Activated T-helper 1 cell treated with Interleukin-2 at 50 U/mL for 16 hours (primary cell): Measurements from ENCODE around the gene C3orf20.

Experiments used
- DNase-seq: peaks from one replicate; pipeline ENCODE4 v3.0.0-alpha.2; 2020; ENCODE audit warnings: low read depth

Gene C3orf20

DNA sequence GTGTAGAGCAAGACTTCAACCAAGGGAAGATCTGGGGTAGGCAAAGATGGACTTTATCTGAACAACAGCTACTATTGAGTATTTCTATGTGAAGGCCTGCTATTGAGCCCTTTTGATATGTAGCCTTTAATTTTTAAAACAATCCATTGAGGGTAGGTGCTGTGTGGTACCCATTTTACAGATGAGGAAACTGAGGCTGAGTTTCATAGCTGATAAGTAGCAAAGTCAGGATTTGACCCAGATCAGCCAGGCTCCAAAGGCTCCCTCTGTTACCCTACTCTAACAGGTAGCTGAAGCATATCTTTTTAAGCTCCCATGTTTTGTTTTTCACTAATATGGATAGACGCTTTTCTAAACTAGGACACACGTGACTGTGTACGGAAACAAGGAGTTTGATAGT, 141.4 kb downstream of the C3orf20 start:
- DNase-seq = no peak

- no peak for DNase-seq
Measured at GRCh38 chr3:14818804-14819500, 144.0 kb downstream of the C3orf20 start, which contains the start of gene FGD5. TSS of gene FGD5 (plus strand) at chr3:14818962. CDS start at chr3:14819072, 110 bp downstream.

DNA sequence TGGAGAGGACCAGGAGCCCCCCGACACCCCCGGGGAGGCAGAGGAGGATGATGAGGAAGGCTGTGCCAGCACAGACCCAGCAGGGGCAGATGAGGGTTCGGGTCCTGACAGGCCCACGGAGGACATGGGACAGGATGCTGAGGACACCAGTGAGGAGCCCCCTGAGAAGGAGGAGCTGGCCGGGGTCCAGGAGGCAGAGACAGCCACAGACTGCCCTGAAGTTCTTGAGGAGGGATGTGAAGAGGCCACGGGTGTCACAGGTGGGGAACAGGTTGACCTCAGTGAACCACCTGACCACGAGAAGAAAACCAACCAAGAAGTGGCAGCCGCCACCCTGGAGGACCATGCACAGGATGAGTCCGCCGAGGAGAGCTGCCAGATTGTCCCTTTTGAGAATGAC, 144.7 kb downstream of the C3orf20 start:
- DNase-seq = no peak

- no peak for DNase-seq
Measured at GRCh38 chr3:14820156-14820555, 145.2 kb downstream of the C3orf20 start.

DNA sequence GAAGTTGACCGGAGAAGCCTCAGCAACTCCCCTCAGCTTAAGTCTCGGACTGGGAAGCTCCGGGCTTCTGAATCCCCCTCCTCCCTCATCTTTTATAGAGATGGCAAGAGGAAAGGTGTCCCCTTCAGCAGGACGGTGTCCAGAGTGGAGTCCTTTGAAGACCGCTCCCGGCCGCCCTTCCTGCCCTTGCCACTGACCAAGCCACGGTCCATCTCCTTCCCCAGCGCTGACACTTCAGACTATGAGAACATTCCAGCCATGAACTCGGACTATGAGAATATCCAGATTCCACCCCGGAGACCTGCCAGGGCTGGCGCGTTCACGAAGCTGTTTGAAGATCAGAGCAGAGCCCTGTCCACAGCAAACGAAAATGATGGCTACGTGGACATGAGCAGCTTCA, 146.2 kb downstream of the C3orf20 start:
- no peak for DNase-seq

DNA sequence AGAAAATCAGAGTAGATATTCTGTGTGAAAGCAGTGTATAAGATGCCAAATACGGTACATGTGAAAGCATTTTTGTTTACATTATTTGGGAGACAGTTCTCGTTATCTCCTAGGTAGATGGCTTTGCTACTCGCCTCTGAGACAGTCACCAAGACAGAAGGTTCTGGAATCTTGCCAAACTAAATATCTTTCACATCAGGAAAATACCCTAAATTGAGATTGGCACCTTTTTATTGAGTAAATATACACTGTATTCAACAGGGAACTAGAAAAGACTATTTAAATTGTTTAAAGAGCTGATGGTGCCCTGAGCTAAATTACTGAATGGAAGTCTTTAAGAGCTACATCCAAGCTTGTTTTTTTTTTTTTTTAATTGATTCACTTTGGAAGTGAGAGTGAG, 147.2 kb downstream of the C3orf20 start:
- no peak for DNase-seq
